SK-N-SH (cell line): Measurements from ENCODE around the gene SEMA3B.

Experiments used
- CTCF ChIP-seq: fragments of 200-600 bp; sonication (generic); IDR thresholded peaks from 2 replicates; pipeline ENCODE4 v1.6.1; 2017; ENCODE audit warnings: antibody characterized with exemption, mild to moderate bottlenecking, moderate library complexity
- EP300 ChIP-seq, 2 experiments: IDR thresholded peaks; 2 replicates each; pipeline versions ENCODE4 v1.4.0 to v1.6.1; 2012; ENCODE audit warnings: borderline replicate concordance in 1 of 2, low read depth in 1 of 2, low read length in 1 of 2
- EZH2phosphoT487 ChIP-seq: fragments of 200-600 bp; sonication (generic); IDR thresholded peaks from 2 replicates; pipeline ENCODE4 v1.6.1; 2017; ENCODE audit warnings: low read depth, mixed run types, mild to moderate bottlenecking, antibody characterized with exemption, moderate library complexity, borderline replicate concordance
- GABPA ChIP-seq: IDR thresholded peaks from 2 replicates; pipeline ENCODE4 v1.4.0; 2012; ENCODE audit warnings: low read depth, mild to moderate bottlenecking
- GATA2 ChIP-seq: sonication (generic); formaldehyde crosslinking; IDR thresholded peaks from 2 replicates; pipeline ENCODE4 v1.5.0; 2020; ENCODE audit warnings: mild to moderate bottlenecking, missing genetic modification reagents
- MAX ChIP-seq: IDR thresholded peaks from 2 replicates; pipeline ENCODE4 v1.4.0; 2012; ENCODE audit warnings: low read depth
- RAD21 ChIP-seq: IDR thresholded peaks from 2 replicates; pipeline ENCODE4 v1.6.1; 2012; ENCODE audit warnings: mild to moderate bottlenecking, low read length
- REST ChIP-seq: IDR thresholded peaks from 2 replicates; pipeline ENCODE4 v1.6.1; 2012; ENCODE audit warnings: mild to moderate bottlenecking, low read depth, low read length, moderate library complexity
- RFX5 ChIP-seq: IDR thresholded peaks from 2 replicates; pipeline ENCODE4 v1.6.1; 2012; ENCODE audit warnings: mild to moderate bottlenecking, improper control_type of control experiment, low read length
- SIN3A ChIP-seq: IDR thresholded peaks from 2 replicates; pipeline ENCODE4 v1.6.1; 2012; ENCODE audit warnings: low read depth, mild to moderate bottlenecking, low read length, moderate library complexity, borderline replicate concordance
- SMC3 ChIP-seq: IDR thresholded peaks from 2 replicates; pipeline ENCODE4 v1.6.1; 2012; ENCODE audit warnings: low read depth, low read length, improper control_type of control experiment
- TF ChIP-seq, protein P1 (sequence below): IDR thresholded peaks from 2 replicates; pipeline ENCODE4 v1.4.0; 2012; ENCODE audit warnings: low read depth, borderline replicate concordance

GRCh38 chr3:50258029-50258680 is 10.8 kb upstream of the SEMA3B start:
- TF ChIP-seq CTCF (no peak), SIN3A (no peak), EZH2phosphoT487 (no peak), RFX5 (no peak), REST (no peak), MAX (no peak), EP300 (IDR thresholded peaks at IDR 0.05; ENCODE audit: borderline replicate concordance in 1 of 2, low read depth in 1 of 2, low read length in 1 of 2) (no peak), GATA2 (no peak), GABPA (no peak), SMC3 (no peak), RAD21 (no peak)
- TF ChIP-seq, protein P1, sequence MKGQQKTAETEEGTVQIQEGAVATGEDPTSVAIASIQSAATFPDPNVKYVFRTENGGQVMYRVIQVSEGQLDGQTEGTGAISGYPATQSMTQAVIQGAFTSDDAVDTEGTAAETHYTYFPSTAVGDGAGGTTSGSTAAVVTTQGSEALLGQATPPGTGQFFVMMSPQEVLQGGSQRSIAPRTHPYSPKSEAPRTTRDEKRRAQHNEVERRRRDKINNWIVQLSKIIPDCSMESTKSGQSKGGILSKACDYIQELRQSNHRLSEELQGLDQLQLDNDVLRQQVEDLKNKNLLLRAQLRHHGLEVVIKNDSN, result no peak
